SK-N-SH treated with all-trans-retinoic acid at 6 μM for 48 hours (cell line): ENCODE data around the gene CEP89.

ENCODE experiments used
- ARNTL ChIP-seq: fragments of 450-650 bp; formaldehyde crosslinking; IDR thresholded peaks from 2 replicates; pipeline ENCODE4 v1.5.0; 2020; ENCODE audit warnings: low read depth, mild to moderate bottlenecking, moderate library complexity, borderline replicate concordance
- BACH2 ChIP-seq: fragments of 250-450 bp; sonication (Bioruptor Pico); IDR thresholded peaks from 2 replicates; pipeline ENCODE4 v1.9.0; 2021; ENCODE audit warnings: mild to moderate bottlenecking, borderline replicate concordance
- ISL1 ChIP-seq: fragments of 250-450 bp; sonication (Bioruptor Pico); IDR thresholded peaks from 2 replicates; pipeline ENCODE4 v2.1.2; 2022; ENCODE audit warnings: mild to moderate bottlenecking, moderate library complexity
- OSR1 ChIP-seq: fragments of 250-450 bp; sonication (Bioruptor Pico); IDR thresholded peaks from 2 replicates; pipeline ENCODE4 v1.8.0; 2022; ENCODE audit warnings: moderate library complexity, mild to moderate bottlenecking, inconsistent platforms
- PPARA ChIP-seq: fragments of 250-450 bp; sonication (Bioruptor Pico); IDR thresholded peaks from 2 replicates; pipeline ENCODE4 v1.5.0; 2020; ENCODE audit warnings: mild to moderate bottlenecking, borderline replicate concordance
- TCF4 ChIP-seq: fragments of 250-450 bp; sonication (Bioruptor Pico); IDR thresholded peaks from 2 replicates; pipeline ENCODE4 v1.8.0; 2021; ENCODE audit warnings: mild to moderate bottlenecking, moderate library complexity, borderline replicate concordance
- ZFP3 ChIP-seq: fragments of 250-450 bp; sonication (Bioruptor Pico); IDR thresholded peaks from 2 replicates; pipeline ENCODE4 v1.5.0; 2020; ENCODE audit warnings: mild to moderate bottlenecking, moderate library complexity
- ZFP30 ChIP-seq: fragments of 450-650 bp; formaldehyde crosslinking; IDR thresholded peaks from 2 replicates; pipeline ENCODE4 v1.5.0; 2022; ENCODE audit warnings: mild to moderate bottlenecking, moderate library complexity
- ZNF8 ChIP-seq: fragments of 450-650 bp; formaldehyde crosslinking; IDR thresholded peaks from 2 replicates; pipeline ENCODE4 v1.5.0; 2020; ENCODE audit warnings: mild to moderate bottlenecking, moderate library complexity
- TF ChIP-seq, protein P1 (sequence below): fragments of 250-450 bp; sonication (Bioruptor Pico); IDR thresholded peaks from 2 replicates; pipeline ENCODE4 v1.8.0; 2020; ENCODE audit warnings: mild to moderate bottlenecking, moderate library complexity, borderline replicate concordance

DNA sequence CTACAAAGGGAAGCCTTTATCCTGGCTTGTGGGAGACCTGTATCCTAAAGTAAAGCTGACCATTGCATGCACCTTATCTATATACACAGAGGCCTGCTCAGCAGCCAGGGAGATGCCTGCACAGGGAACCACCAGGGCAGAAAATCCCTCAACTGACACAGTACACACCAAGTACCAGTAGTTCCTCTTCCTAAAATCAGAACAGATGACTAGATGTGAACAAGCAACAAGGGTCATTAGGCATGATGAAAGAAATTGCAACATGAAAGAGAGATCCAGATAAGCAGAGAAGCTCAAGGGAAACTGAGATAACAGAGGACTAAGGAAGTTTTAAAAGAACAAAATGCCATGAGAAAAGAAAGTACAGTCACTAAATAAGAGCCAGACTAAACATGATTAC is 62.5 kb downstream of the CEP89 start:
- TF ChIP-seq, protein P1, sequence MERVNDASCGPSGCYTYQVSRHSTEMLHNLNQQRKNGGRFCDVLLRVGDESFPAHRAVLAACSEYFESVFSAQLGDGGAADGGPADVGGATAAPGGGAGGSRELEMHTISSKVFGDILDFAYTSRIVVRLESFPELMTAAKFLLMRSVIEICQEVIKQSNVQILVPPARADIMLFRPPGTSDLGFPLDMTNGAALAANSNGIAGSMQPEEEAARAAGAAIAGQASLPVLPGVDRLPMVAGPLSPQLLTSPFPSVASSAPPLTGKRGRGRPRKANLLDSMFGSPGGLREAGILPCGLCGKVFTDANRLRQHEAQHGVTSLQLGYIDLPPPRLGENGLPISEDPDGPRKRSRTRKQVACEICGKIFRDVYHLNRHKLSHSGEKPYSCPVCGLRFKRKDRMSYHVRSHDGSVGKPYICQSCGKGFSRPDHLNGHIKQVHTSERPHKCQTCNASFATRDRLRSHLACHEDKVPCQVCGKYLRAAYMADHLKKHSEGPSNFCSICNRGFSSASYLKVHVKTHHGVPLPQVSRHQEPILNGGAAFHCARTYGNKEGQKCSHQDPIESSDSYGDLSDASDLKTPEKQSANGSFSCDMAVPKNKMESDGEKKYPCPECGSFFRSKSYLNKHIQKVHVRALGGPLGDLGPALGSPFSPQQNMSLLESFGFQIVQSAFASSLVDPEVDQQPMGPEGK (CRISPR knock-in tag) = no peak
- TF ChIP-seq ZNF8 (CRISPR knock-in tag) = no peak
- TF ChIP-seq ARNTL = no peak
- TF ChIP-seq TCF4 (CRISPR knock-in tag) = no peak
- TF ChIP-seq ISL1 = no peak
- TF ChIP-seq ZFP3 (CRISPR knock-in tag) = no peak
- no peak for TF ChIP-seq ZFP30 (CRISPR knock-in tag)
- no peak for TF ChIP-seq BACH2 (CRISPR knock-in tag)
- TF ChIP-seq OSR1 (CRISPR knock-in tag) = no peak
- TF ChIP-seq PPARA (CRISPR knock-in tag) = no peak
